ENCODE data around the gene SUGCT.
"Not testable (repeated sequence)": the region's sequence is repeated elsewhere in the genome, so short reads cannot be mapped to it uniquely, and the experiment has no call there.

The SUGCT gene

GRCh38 chr7:40138973-40139372 is 4.2 kb downstream of the SUGCT start:
- no peak for DNase-seq (ENCODE audit: low read depth, low spot score)

- DNase-seq (ENCODE audit: low read depth, low spot score): not testable (repeated sequence)
Observed at GRCh38 chr7:40139891-40140290, 5.1 kb downstream of the SUGCT start.

- not testable (repeated sequence) for DNase-seq (ENCODE audit: low read depth, low spot score)
Observed at GRCh38 chr7:40141916-40142315, 7.1 kb downstream of the SUGCT start.

- not testable (repeated sequence) for DNase-seq (ENCODE audit: low read depth, low spot score)
Observed at GRCh38 chr7:40145596-40146130, 10.9 kb downstream of the SUGCT start.

GRCh38 chr7:40147371-40148246 is 12.8 kb downstream of the SUGCT start:
- no peak for DNase-seq (ENCODE audit: low read depth, low spot score)

- DNase-seq (ENCODE audit: low read depth, low spot score): not testable (repeated sequence)
Observed at GRCh38 chr7:40148247-40148580, 13.4 kb downstream of the SUGCT start.

GRCh38 chr7:40148671-40149070 is 13.9 kb downstream of the SUGCT start:
- DNase-seq (ENCODE audit: low read depth, low spot score): no peak

DNA sequence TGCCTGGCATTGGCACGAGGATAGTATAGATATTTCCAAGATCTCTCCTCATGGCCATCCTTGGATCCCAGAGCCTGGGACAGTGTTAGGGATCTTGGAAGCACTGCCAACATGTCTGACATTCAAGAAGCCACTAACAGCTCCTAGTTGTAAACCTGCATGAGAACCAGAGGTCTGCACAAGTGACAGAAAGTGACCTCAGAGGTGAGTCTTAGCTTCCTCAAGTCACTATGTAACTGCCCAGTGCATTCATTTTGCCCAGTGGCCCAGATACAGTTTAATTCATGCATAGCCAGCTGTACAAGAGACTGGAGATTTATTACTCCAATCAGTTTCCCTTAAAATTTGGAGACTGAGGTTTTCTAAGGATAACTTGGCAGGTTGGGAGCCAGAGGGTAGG is 16.7 kb downstream of the SUGCT start:
- no peak for DNase-seq (ENCODE audit: low read depth, low spot score)

DNA sequence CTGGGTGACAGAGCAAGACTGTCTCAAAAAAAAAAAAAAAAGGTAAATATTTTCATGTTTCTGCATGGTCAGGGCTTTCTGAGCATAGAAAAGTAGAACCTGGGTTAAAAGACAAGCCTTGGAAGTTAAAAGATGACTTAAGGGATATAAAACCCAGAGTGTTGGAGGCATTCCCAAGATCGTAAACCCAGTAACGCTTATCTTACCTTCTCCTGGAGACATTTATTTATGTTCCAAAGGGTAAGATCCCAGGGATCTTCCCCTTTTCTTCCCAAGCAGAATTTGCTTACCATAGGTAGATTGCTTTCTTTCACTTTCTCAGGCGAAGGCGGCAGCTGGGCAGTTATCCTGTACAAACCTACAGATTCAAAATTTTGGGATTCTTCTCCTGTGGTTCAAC is 22.2 kb downstream of the SUGCT start:
- DNase-seq (ENCODE audit: low read depth, low spot score): no peak

- DNase-seq (ENCODE audit: low read depth, low spot score): no peak
Observed at GRCh38 chr7:40162516-40162915, 27.7 kb downstream of the SUGCT start.

DNA sequence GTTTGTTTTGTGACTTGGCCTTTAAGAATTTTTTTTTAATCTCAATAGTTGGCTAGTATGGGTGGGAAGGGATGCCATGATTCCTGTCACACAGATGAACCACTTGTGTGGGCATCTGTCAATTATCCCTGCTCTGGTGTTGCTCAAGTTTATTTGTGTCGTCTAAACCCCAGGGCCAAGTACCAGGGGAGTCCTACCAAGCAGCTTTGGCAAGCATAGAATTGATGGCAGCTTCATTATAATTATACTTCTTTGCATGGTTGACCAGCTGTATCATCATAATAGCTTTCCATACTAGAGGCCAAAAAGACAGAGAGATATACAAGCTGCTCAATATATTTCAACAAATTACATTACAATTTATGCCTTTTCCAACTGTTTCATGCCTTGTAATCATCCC is 30.4 kb downstream of the SUGCT start:
- DNase-seq (ENCODE audit: low read depth, low spot score): no peak

- no peak for DNase-seq (ENCODE audit: low read depth, low spot score)
Observed at GRCh38 chr7:40167291-40167690, 32.5 kb downstream of the SUGCT start.

DNA sequence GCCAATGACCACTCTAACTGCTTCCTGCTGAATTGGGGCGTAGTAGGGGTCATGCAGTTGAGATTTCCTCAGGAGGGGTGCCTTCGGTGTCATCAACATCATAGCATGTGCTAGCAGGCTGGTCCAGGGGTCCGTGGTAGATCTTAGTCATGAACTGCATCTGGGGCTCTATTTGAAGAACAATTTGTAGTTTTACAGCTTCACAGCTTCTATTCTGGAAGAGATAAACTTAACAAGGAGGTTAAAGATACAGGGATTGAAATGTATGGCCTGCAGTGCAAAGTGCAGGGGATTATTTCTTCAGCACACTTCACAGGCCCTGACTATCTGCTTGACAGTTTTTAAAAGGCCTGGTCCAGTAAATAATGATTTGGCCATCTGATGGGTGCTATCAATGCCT is 33.5 kb downstream of the SUGCT start:
- not testable (repeated sequence) for DNase-seq (ENCODE audit: low read depth, low spot score)

DNA sequence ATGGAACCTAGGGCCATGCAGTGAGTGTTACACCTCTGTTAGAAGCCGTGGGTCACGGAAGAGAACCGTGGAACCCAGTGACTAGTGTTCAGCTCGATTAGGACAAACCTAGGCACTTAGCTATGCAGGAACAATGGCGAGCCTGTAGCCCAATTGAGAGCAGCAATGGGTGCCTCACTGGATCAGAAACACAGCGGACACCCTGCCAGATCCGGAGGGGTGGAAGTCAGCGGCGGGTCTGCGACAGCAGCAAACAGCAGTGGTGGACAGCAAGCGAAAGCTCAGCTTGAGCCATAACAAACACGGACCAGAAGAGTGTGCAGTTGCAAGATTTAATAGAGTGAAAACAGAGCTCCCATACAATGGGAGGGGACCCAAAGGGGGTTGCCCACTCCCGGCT is 38.3 kb downstream of the SUGCT start:
- DNase-seq (ENCODE audit: low read depth, low spot score): not testable (repeated sequence)

DNA sequence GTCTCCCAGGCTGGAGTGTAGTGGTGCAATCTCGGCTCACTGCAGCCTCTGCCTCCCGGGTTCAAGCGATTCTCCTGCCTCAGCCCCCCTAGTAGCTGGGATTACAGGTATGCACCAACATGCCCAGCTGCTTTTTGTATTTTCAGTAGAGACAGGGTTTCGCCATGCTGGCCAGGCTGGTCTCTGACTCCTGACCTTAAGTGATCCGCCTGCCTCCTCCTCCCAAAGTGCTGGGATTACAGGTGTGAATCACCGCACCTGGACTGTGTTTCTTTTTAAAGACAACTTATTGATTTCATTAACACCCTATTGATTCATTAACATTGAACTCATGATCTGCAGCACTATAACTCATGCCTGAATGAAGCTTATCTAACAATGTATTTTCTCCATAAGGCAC is 40.5 kb downstream of the SUGCT start:
- not testable (repeated sequence) for DNase-seq (ENCODE audit: low read depth, low spot score)

DNA sequence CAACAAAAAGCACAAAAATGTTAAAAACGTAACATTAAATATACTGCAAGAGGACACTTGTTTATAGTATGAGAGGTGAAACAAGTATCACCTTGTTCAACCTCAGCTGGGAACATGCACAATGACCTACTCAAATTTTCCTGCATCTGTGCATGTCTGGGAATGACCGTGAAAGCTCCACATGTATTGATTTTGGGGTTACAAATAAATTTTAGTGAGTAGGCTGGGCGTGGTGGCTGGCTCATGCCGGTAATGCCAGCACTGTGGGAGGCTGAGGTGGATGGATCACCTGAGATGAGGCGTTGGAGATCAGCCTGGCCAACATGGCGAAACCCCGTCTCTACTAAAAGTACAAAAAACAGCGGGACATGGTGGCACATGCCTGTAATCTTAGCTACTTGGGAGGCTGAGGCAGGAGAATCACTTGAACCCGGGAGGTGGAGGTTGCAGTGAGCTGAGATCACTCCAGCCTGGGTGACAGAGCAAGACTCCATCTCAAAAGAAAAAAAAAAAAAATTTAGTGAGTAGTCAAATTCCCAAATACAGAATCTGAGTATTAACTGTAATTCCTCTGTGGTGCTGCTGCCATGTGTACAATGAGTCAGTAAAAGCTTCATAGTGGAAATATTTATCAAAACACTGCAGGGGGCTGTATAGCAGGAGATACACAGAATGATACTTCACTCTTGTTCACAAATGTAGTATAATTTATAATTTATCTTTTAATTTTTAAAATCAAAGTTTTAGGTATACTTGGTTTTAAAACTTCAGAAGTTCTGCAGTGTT is 41.1 kb downstream of the SUGCT start:
- no peak for DNase-seq (ENCODE audit: low read depth, low spot score)

DNA sequence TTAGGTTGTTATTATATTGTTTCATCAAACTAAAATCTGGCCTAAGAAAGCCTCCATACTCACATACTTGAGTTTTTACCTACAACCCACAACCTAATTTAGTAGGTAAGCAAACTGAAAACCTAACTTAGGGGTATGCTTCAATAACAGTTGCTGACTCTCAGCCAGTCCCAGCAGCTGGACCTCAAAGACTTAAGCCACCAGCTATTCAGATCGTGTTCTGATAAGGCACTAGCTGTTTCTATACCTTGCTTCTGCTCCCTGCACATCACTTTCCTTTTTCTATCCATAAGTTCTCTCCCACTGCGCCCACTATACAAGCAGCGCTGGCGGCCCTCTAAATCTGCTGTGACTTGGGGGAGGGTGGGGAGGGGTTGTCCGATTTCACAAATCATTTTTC is 42.3 kb downstream of the SUGCT start:
- DNase-seq (ENCODE audit: low read depth, low spot score): no peak

DNA sequence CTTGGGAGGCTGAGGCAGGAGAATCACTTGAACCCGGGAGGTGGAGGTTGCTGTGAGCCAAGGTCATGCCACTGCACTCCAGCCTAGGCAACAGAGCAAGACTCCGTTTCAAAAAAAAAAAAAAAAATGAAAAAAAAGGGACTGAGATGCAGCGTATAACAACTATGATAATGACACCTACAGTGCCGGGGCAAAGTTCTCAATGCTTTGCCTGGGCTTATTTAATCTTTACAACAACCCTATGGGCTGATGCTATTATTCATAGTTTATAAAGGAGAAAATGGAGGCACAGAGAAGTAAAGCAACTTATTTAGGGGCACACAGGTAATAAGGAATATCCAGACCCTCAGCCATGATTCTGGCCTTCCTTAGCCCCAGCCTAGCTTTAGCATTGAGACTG is 47.6 kb downstream of the SUGCT start:
- no peak for DNase-seq (ENCODE audit: low read depth, low spot score)

- DNase-seq (ENCODE audit: low read depth, low spot score): no peak
Observed at GRCh38 chr7:40186586-40186985, 51.8 kb downstream of the SUGCT start.

GRCh38 chr7:40192036-40192435 is 57.2 kb downstream of the SUGCT start:
- no peak for DNase-seq (ENCODE audit: low read depth, low spot score)

DNA sequence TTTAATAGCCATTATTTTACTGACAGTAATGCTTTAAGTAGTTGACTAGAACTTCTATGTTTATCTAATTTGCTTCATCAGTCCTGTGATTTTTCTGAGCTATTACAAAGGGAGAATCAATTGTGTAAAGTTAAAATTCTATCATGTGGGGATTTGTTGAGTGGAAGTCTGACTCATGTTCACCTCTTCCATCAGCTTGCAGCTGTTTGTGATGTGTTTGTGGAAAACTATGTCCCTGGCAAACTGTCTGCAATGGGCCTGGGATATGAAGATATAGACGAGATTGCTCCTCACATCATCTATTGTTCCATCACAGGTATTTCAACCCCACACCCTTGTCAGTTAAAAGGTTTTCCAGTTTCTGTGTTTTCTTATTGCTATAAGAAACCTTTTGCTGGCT is 59.9 kb downstream of the SUGCT start:
- DNase-seq (ENCODE audit: low read depth, low spot score): no peak

- DNase-seq (ENCODE audit: low read depth, low spot score): no peak
Observed at GRCh38 chr7:40197527-40197926, 62.7 kb downstream of the SUGCT start.

Measured in smooth muscle cell of the brain vasculature (primary cell).